GM23338 (cell line): ENCODE measurements around the gene EBLN1. TPM values are rescaled to one million over a fixed set of nuclear protein-coding genes. Genes with fewer than 3 reads are reported as not detected.

ENCODE experiments used
- ATAC-seq: fragments of 200-7000 bp; cut with Tn5 transposase; 3 replicates; pipeline ENCODE4 v1.9.1; 2020
- DNase-seq: peaks from one replicate; pipeline ENCODE4 v3.0.0-alpha.2; 2015; ENCODE audit warnings: low spot score
- H2AFZ ChIP-seq: fragments of 200-600 bp; sonication (generic); 2 replicates; pipeline ENCODE4 v1.8.0; 2016; ENCODE audit warnings: antibody characterized with exemption, mild to moderate bottlenecking, moderate library complexity
- H3F3A ChIP-seq: fragments of 200-600 bp; sonication (generic); replicated peaks from 2 replicates; pipeline ENCODE4 v1.8.0; 2017; ENCODE audit warnings: antibody characterized with exemption, mixed run types, low read depth
- H3K27ac ChIP-seq: fragments of 200-600 bp; sonication (generic); 2 replicates; pipeline ENCODE4 v1.6.1; 2016; ENCODE audit warnings: low read depth
- H3K27me3 ChIP-seq: fragments of 200-600 bp; sonication (generic); 2 replicates; pipeline ENCODE4 v1.8.0; 2016; ENCODE audit warnings: mild to moderate bottlenecking, mixed run types, moderate library complexity; ENCODE audit not compliant: insufficient read depth
- H3K36me3 ChIP-seq: fragments of 200-600 bp; sonication (generic); 2 replicates; pipeline ENCODE4 v1.8.0; 2016; ENCODE audit warnings: mild to moderate bottlenecking; ENCODE audit not compliant: insufficient read depth
- H3K4me1 ChIP-seq: fragments of 200-600 bp; sonication (generic); 2 replicates; pipeline ENCODE4 v1.8.0; 2016; ENCODE audit warnings: mild to moderate bottlenecking, moderate library complexity; ENCODE audit not compliant: insufficient read depth
- H3K4me2 ChIP-seq: fragments of 200-600 bp; sonication (generic); 2 replicates; pipeline ENCODE4 v1.7.1; 2017; ENCODE audit warnings: mixed run types
- H3K4me3 ChIP-seq: fragments of 200-600 bp; sonication (generic); 2 replicates; pipeline ENCODE4 v1.6.1; 2016; ENCODE audit warnings: mixed run types
- H3K79me2 ChIP-seq: fragments of 200-600 bp; sonication (generic); replicated peaks from 2 replicates; pipeline ENCODE4 v1.8.0; 2017; ENCODE audit warnings: mild to moderate bottlenecking; ENCODE audit not compliant: insufficient read depth
- H3K9me2 ChIP-seq: fragments of 200-600 bp; sonication (generic); 2 replicates; pipeline ENCODE4 v1.8.0; 2017; ENCODE audit not compliant: insufficient read depth
- H4K20me1 ChIP-seq: fragments of 200-600 bp; sonication (generic); replicated peaks from 2 replicates; pipeline ENCODE4 v1.8.0; 2017; ENCODE audit warnings: mild to moderate bottlenecking; ENCODE audit not compliant: insufficient read depth
- H3K27ac Mint-ChIP-seq: 2 replicates; pipeline ENCODE4 v1.8.0; 2020; ENCODE audit warnings: inconsistent platforms, mild to moderate bottlenecking, moderate library complexity, mixed read lengths
- H3K27me3 Mint-ChIP-seq: 3 replicates; pipeline ENCODE4 v1.8.0; 2022; ENCODE audit warnings: low read depth, mild to moderate bottlenecking, moderate library complexity, mixed read lengths, inconsistent platforms; ENCODE audit not compliant: insufficient read depth, poor library complexity
- H3K36me3 Mint-ChIP-seq: 3 replicates; pipeline ENCODE4 v1.8.0; 2021; ENCODE audit warnings: low read depth, mild to moderate bottlenecking, inconsistent platforms, moderate library complexity, mixed read lengths
- H3K4me1 Mint-ChIP-seq: 3 replicates; pipeline ENCODE4 v1.8.0; 2020; ENCODE audit warnings: mild to moderate bottlenecking, inconsistent platforms, mixed read lengths
- H3K4me3 Mint-ChIP-seq: 3 replicates; pipeline ENCODE4 v1.8.0; 2021; ENCODE audit warnings: moderate library complexity, mild to moderate bottlenecking, inconsistent platforms, mixed read lengths
- H3K9me3 Mint-ChIP-seq: 3 replicates; pipeline ENCODE4 v1.8.0; 2020; ENCODE audit warnings: moderate library complexity, mild to moderate bottlenecking, inconsistent platforms, mixed read lengths
- CREB1 ChIP-seq: fragments of 250-450 bp; sonication (Bioruptor Pico); IDR thresholded peaks from 2 replicates; pipeline ENCODE4 v1.5.0; 2020; ENCODE audit warnings: low read depth, mild to moderate bottlenecking, moderate library complexity
- CTCF ChIP-seq, 2 experiments: fragments of 200-600 bp in 1 of 2; sonication (generic) in 1 of 2; conservative IDR thresholded peaks; 2 replicates each; pipeline versions ENCODE4 v1.5.1 to v1.6.1; 2016 to 2017; ENCODE audit warnings: antibody characterized with exemption in 2 of 2, low read depth in 2 of 2, mild to moderate bottlenecking in 2 of 2, moderate library complexity in 1 of 2
- ETS1 ChIP-seq: IDR thresholded peaks from 2 replicates; pipeline ENCODE4 v1.6.1; 2016; ENCODE audit warnings: antibody characterized with exemption
- EZH2 ChIP-seq: fragments of 200-600 bp; sonication (generic); IDR thresholded peaks from one replicate; pipeline ENCODE4 v1.8.0; 2017; ENCODE audit warnings: antibody characterized with exemption, mild to moderate bottlenecking, low read depth; ENCODE audit not compliant: unreplicated experiment
- EZH2phosphoT487 ChIP-seq: fragments of 200-600 bp; sonication (generic); IDR thresholded peaks from one replicate; pipeline ENCODE4 v1.8.1; 2018; ENCODE audit warnings: antibody characterized with exemption; ENCODE audit not compliant: unreplicated experiment
- JUNB ChIP-seq: IDR thresholded peaks from one replicate; pipeline ENCODE4 v1.6.1; 2016; ENCODE audit warnings: antibody characterized with exemption; ENCODE audit not compliant: unreplicated experiment
- NANOG ChIP-seq: IDR thresholded peaks from 2 replicates; pipeline ENCODE4 v1.6.1; 2016; ENCODE audit warnings: antibody characterized with exemption, borderline replicate concordance
- POLR2AphosphoS5 ChIP-seq: IDR thresholded peaks from 2 replicates; pipeline ENCODE4 v1.6.1; 2016; ENCODE audit warnings: antibody characterized with exemption, low read depth
- STAT1 ChIP-seq: IDR thresholded peaks from one replicate; pipeline ENCODE4 v1.6.1; 2016; ENCODE audit warnings: antibody characterized with exemption; ENCODE audit not compliant: unreplicated experiment
- ZNF114 ChIP-seq: fragments of 250-450 bp; sonication (Bioruptor Pico); IDR thresholded peaks from 2 replicates; pipeline ENCODE4 v1.5.0; 2020; ENCODE audit warnings: mild to moderate bottlenecking, moderate library complexity
- ZNF331 ChIP-seq: fragments of 250-450 bp; sonication (Bioruptor Pico); IDR thresholded peaks from 2 replicates; pipeline ENCODE4 v1.5.0; 2020; ENCODE audit warnings: low read depth, mild to moderate bottlenecking, moderate library complexity
- ZNF462 ChIP-seq: fragments of 250-450 bp; sonication (Bioruptor Pico); IDR thresholded peaks from 2 replicates; pipeline ENCODE4 v1.5.0; 2020; ENCODE audit warnings: mild to moderate bottlenecking, moderate library complexity
- polyA plus RNA-seq: library from polyadenylated mRNA; unstranded; fragments of >200 nt; fragmentation: Nextera tagmentation; extraction: Ambion mirVana; gene quantifications from 2 replicates; pipeline ENCODE4 v1.2.1, GENCODE V29; 2016
- total RNA-seq: library from RNA; depleted of rRNA; stranded (reverse); fragments of >200 nt; shearing (Covaris generic); gene quantifications from 2 replicates; pipeline ENCODE4 v1.2.3, GENCODE V29; 2014
- TF ChIP-seq, protein P1 (sequence below): IDR thresholded peaks from one replicate; pipeline ENCODE4 v1.6.1; 2018; ENCODE audit warnings: antibody characterized with exemption; ENCODE audit not compliant: unreplicated experiment

The EBLN1 gene
- total and polyA plus RNA-seq, 2 experiments from 2014 or later: not detected

- no peaks in the 10 kb centered on the region for H3K9me2 ChIP-seq
- ATAC-seq (no peak), DNase-seq (no peak)
- no peak overlapping the region for H3K27ac ChIP-seq
- no peaks in the 10 kb centered on the region for H3K4me1 Mint-ChIP-seq
- H4K20me1 ChIP-seq: no peaks in the 10 kb centered on the region
- no peak overlapping the region for H3K4me2 ChIP-seq
- H3K4me1 ChIP-seq: no peaks in the 10 kb centered on the region; the same call in 1 of the 2 replicates
- no peaks in the 10 kb centered on the region for H3K9me3 Mint-ChIP-seq
- H2AFZ ChIP-seq: no peak overlapping the region
- H3K27me3 Mint-ChIP-seq: no peaks in the 10 kb centered on the region
- H3F3A ChIP-seq: no peaks in the 10 kb centered on the region
- no peaks in the 10 kb centered on the region for H3K36me3 ChIP-seq
- TF ChIP-seq NANOG (no peak), POLR2AphosphoS5 (no peak), EZH2 (no peak), ZNF114 (no peak), ETS1 (no peak), EZH2phosphoT487 (no peak), STAT1 (no peak), CREB1 (no peak), ZNF331 (CRISPR knock-in tag) (no peak), ZNF462 (CRISPR knock-in tag) (no peak), JUNB (no peak), CTCF (conservative IDR thresholded peaks at IDR 0.05; ENCODE audit: low read depth in 2 of 2) (no peak)
- TF ChIP-seq, protein P1, sequence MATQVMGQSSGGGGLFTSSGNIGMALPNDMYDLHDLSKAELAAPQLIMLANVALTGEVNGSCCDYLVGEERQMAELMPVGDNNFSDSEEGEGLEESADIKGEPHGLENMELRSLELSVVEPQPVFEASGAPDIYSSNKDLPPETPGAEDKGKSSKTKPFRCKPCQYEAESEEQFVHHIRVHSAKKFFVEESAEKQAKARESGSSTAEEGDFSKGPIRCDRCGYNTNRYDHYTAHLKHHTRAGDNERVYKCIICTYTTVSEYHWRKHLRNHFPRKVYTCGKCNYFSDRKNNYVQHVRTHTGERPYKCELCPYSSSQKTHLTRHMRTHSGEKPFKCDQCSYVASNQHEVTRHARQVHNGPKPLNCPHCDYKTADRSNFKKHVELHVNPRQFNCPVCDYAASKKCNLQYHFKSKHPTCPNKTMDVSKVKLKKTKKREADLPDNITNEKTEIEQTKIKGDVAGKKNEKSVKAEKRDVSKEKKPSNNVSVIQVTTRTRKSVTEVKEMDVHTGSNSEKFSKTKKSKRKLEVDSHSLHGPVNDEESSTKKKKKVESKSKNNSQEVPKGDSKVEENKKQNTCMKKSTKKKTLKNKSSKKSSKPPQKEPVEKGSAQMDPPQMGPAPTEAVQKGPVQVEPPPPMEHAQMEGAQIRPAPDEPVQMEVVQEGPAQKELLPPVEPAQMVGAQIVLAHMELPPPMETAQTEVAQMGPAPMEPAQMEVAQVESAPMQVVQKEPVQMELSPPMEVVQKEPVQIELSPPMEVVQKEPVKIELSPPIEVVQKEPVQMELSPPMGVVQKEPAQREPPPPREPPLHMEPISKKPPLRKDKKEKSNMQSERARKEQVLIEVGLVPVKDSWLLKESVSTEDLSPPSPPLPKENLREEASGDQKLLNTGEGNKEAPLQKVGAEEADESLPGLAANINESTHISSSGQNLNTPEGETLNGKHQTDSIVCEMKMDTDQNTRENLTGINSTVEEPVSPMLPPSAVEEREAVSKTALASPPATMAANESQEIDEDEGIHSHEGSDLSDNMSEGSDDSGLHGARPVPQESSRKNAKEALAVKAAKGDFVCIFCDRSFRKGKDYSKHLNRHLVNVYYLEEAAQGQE: no peak
- no peak overlapping the region for H3K4me3 Mint-ChIP-seq
- H3K36me3 Mint-ChIP-seq: no peaks in the 10 kb centered on the region
- H3K27ac Mint-ChIP-seq: no peak overlapping the region
- no peak overlapping the region for H3K4me3 ChIP-seq
- no peaks in the 10 kb centered on the region for H3K27me3 ChIP-seq
- no peaks in the 10 kb centered on the region for H3K79me2 ChIP-seq
Observed at GRCh38 chr10:22222236-22223190, 4.7 kb upstream of the EBLN1 start.
